ENCODE data around the gene PHF21A.

PHF21A gene

DNA sequence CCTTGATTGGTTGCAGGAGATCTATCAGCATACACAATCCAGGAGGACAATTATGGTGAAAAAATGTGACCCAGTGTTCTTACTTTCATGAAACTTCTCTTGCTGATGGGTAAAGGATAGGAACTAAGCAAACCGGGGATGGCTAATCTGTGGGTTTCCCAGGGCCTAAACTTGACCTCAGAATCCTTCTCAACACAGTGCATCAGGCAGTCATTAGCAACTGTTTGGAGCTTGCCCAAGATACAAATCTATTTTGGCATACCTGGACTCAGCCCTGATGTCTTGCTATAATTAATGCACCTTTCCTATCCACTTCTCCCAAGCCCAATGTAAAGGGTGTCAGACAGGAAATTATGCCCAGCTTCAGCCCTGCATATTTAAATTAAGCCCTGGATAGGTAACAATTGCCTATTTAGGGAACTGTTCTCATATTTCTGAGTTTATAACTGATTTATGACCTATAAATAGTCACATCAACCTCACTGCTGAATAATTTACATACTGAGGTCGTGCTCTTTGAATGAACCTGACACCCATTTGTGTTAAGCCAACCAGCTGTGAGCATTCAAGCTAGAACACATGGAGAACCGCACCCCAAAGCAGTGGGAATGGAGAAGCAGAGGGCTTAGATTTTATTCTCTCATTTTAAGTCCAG is 9.2 kb upstream of the PHF21A start:
- TF ChIP-seq GATA2 (IDR thresholded peaks at IDR 0.05; ENCODE audit: low read depth, low read length) (no peak), GATA3 (IDR thresholded peaks at IDR 0.05; ENCODE audit: low read depth, low read length) (no peak)

DNA sequence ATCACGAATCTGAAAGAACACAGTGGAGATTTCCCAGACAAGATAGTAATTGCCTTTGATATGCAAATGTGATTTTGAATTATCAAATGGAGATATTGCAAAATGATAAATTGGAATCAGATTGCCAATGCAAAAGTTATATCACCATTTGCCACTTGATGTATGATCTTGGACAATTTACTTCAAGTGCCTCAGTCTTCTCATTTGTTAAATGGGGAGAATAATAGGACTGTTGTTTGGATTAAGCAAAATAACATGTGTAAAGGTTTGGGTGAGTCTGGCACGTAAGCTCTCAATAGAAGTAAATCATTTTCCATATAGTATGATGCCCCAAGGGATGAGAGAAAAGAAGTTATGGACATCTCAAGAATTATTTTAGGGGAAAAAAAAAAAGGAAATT is 7.9 kb upstream of the PHF21A start:
- TF ChIP-seq GATA3 (IDR thresholded peaks at IDR 0.05; ENCODE audit: low read depth, low read length) (no peak), GATA2 (IDR thresholded peaks at IDR 0.05; ENCODE audit: low read depth, low read length) (no peak)

DNA sequence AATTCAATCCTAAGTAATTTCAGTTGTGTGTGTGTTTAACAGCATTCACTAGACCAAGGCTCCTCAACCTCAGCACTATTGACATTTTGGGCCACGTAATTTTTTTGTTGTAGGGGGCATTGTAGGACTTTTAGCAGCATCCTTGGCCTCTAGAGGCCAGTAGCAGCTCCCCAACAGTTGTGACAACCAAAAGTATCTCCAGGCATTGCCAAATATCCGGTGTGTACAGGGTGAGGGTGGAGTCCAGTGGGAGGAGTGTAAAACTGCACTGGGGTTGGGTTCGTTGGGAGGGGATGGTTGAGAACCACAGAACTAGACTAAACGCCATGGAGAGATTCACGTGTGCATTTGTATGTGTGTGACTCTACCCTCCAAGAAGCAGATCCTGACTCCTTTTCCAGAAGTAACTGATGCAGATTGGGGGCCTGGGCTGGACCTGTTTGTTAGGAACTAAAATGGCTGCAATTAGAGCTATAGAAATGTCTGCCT is 5.9 kb upstream of the PHF21A start:
- TF ChIP-seq GATA3 (IDR thresholded peaks at IDR 0.05; ENCODE audit: low read depth, low read length) = no peak
- TF ChIP-seq GATA2 (IDR thresholded peaks at IDR 0.05; ENCODE audit: low read depth, low read length) = no peak

DNA sequence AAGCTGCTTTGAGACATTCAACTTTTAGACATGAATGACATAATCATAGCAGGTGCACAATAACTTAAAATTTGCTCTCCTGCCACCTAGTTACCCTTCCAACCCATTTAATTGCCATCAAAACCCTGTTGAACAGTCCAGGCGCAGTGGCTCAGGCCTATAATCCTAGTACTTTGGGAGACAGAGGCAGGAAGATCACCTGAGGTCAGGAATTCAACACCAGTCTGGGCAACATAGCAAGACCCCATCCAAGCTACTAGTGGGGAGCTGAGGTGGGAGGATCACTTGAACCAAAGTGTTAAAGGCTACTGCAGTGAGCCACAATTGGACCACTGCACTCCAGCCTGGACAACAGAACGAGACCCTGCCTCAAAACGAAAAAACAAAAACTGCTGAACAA is 4.0 kb upstream of the PHF21A start:
- no peak for TF ChIP-seq GATA2 (IDR thresholded peaks at IDR 0.05; ENCODE audit: low read depth, low read length)
- no peak for TF ChIP-seq GATA3 (IDR thresholded peaks at IDR 0.05; ENCODE audit: low read depth, low read length)

DNA sequence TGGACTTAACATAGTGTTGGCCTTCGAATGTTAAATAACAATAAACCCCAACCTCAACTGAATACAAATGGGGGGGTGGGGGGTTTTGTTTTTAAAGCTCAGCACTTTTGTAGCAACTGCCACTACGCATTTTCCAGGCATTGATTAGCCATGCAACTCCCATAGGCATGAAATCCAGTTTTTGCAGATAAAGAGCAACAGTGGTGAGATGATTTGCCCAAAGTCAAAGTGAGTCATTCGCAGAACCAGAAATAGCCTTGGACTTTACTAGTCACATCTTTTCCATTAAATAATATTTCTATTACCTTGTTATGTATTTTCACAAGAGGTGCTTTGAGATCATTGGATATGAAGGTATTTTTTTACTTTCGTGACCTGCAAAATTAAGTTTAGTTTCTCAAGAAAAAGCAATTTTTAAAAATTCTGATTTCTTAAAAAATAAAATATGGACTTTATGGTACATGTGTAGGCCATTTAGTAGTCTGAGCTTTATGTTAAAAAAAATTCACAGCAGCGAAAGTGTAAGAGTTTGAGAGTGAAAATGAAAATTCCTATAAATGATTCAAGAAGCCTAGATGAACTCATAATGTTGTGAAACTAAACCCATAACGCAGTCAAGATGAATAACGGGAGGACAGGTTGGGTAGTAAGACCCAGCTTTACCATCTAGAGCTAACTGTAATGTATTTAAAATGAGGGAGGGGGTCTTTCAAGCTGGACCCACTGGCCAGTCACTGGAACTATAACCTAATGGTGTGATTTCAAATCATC is 1.9 kb upstream of the PHF21A start:
- no peak for TF ChIP-seq GATA3 (IDR thresholded peaks at IDR 0.05; ENCODE audit: low read depth, low read length)
- TF ChIP-seq GATA2 (IDR thresholded peaks at IDR 0.05; ENCODE audit: low read depth, low read length) = no peak

DNA sequence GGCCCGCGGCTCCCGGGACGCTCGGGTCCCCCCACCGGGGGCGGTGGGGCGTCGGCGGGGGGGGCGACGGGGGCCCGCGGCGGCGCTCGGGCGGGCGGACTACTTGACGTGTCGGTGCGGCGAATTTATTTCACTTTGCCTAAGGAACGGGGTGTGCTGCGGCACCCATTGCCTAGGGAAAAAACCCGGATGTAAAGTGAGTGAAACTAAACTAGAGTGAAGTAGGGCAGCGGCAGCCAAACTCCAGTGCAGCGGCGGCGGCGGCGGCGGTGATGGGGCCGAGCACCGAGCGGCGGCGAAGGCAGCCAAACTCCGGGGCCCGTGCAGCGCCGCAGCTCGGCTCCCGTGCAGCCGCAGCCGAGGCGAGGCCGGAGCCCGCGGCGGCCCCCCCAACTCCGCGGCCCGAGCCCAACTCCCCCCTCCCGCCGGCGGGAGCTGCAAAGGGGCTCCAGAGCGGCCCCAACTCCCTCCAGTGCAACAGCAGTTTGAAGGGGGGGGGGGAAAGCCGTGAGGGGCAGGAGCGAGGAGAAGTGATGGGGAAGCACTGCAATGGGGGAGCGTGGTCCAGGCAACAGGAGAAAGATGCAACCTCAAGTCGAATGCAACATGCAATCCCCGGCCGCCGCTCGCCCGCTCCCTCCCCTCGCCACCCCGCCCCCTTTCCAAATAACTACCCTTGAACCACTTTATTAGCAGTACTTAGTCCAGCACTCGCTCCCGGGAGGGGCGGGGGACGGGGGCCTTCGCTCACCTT is 647 bp upstream of the PHF21A start:
- TF ChIP-seq GATA2 (IDR thresholded peaks at IDR 0.05; ENCODE audit: low read depth, low read length) (no peak), GATA3 (IDR thresholded peaks at IDR 0.05; ENCODE audit: low read depth, low read length) (no peak)

DNA sequence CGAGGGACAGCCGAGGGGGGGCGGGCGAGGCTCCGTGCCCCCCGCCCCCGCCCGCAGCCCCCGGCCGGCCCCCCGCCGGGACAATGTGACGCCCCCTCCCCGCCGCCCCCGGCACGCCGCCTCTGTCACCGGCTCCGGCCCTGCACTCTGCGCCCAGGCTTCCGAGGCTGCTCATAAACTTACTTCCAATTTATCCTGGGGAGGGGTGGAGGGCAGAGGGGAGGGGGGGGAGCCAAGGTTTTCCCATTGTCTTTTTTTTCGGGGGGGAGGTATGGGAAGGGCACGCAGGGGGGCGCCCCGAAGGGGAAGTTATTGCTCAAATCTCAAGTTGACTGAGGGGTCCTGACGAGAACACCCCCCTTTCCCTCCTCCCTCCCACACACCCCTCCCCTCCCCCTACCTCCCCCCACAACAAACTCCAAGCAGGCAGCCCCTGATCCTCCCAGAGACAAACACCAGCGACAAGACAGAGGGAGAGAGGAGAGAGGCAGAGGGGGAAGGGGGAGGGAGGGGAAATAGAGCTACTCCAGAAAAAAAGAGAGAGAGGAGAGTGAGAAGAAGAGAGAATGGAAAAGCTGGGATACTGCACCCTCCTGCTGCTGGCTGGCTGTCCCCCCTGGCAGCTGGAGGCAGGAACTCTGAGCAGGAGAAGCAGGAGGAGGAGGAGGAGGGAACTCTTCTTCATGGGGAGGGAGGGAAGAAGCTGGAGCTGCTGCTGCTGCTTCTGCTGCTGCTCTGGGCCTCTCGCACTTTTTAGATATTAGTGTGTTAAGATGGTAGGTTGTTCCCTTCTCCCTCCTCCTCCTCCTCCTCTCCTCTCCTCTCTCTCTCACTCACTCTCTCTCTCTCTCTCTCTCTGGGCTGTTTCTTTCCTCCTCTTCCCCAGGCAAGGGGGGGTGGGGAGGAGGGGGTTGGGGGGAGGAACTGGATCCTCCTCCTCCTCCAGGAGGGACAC is 631 bp downstream of the PHF21A start:
- TF ChIP-seq GATA3 (IDR thresholded peaks at IDR 0.05; ENCODE audit: low read depth, low read length) = no peak
- TF ChIP-seq GATA2 (IDR thresholded peaks at IDR 0.05; ENCODE audit: low read depth, low read length) = no peak

DNA sequence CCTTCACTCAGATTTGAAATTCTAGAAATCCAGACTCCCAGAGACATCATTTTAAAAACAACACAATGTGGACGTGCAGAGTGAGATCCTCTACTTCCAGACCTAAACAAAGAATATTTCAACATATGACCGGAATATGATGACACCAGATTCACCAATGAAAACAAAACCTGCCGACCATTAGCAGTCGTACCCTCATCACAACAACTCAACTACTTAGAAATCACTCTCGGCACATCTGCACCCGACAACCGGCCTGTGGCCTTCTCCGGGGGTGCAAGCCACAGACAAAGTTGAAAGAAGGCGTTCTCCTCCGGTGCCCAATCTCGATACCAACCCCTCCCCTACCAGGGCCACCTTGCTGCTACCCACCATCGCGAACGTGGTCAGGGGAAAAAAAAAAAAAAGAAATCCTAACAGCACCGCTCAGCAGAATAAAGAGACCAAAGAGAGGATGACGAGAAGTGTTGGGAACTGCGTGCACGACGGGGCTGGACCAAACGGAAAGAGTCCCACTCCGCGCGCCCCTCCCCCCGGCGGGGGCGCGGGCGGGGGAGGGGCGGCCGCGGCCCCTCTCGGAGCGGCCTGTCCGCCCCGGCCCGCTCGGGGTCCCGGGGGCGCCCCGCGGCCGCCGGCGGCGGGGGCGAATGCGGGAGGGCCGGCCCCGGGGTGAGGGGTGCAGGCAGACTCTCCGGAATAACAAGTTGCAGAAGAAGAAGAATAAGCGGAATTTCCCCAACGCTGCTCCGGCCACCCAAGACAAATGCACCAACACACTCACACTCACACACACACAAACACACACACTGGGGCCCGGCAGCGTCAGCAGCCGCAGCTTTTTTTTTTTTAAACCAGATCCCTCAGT is 1.7 kb downstream of the PHF21A start:
- TF ChIP-seq GATA2 (IDR thresholded peaks at IDR 0.05; ENCODE audit: low read depth, low read length) (no peak), GATA3 (IDR thresholded peaks at IDR 0.05; ENCODE audit: low read depth, low read length) (no peak)

DNA sequence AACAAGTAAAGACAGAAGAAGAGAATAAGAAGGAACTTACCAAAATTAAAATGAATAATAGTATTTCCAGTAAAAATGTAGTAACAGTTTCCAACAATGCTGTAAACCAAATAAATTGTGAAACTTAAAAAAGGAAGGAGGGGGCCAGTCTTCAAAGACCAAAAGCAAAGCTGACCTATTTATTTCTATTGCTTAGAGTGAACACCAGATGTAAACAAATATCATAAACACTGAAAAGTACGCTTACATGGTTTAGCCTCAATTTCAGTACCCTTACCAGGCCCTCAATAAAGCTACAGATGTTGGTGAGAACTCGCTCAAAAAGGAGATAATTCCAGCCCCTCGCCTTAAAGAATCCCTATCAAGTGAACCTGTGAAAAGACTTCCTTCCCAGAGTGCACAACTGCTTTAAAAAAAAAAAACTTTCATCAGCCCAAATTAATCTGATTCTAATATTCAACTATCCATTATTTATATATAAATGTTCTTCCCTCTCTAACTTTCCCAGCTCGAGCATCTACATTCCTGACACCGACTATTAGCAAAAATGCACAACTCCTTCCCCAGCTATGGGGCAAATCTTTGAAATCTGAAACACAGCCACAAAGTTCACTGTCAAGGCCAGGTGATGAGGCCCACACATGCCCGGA is 2.4 kb downstream of the PHF21A start:
- TF ChIP-seq GATA3 (IDR thresholded peaks at IDR 0.05; ENCODE audit: low read depth, low read length) = no peak
- no peak for TF ChIP-seq GATA2 (IDR thresholded peaks at IDR 0.05; ENCODE audit: low read depth, low read length)

DNA sequence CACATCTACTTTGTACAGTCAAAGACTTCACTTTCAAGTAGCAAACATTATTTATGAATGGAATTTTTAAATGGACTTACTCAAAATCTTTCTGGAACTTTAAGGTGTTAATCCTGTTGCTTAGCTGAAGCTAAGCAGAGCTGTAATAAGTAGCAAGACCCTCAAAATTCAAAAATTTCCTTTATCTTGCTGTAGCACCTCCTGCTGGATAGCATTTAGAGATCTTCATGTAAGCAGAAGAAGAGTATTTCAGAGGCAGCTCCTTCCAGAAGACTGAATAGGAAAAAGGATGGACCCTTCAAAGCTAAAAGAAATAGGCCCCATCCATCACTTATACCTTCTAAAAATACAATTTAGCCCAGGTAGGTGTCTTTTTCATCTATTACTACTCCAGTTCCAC is 3.4 kb downstream of the PHF21A start:
- TF ChIP-seq GATA3 (IDR thresholded peaks at IDR 0.05; ENCODE audit: low read depth, low read length) (no peak), GATA2 (IDR thresholded peaks at IDR 0.05; ENCODE audit: low read depth, low read length) (no peak)

DNA sequence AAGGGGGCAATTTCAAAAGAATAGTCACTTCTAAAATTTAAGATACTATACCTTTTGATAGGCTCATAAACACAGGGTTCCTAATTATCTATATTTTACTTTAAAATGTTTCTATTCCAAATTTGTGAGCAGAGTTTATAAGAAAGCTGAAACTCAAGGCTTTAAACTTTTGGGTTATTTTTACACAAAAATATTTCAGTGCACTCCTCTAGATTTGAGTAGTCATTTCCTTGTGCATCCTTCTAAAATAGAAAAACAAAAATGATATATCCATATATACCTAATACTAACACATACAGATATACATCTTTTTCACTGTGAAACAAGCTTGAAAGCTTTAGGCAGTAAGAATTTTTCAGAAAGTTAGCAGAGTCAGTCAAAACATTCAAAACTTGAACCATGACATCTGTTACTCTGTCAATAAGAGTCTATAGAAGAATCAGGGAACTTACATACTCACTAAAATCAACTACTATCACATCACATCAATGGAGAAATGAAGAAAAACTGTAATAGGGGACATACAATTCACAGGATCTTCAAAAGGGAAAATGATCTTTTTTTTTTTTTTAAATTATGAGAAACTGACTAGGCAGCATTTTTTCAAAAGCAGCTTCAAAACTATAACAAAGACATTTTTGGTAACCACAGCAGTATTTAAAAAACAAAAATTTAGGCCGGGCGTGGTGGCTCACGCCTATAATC is 5.1 kb downstream of the PHF21A start:
- TF ChIP-seq GATA3 (IDR thresholded peaks at IDR 0.05; ENCODE audit: low read depth, low read length) (no peak), GATA2 (IDR thresholded peaks at IDR 0.05; ENCODE audit: low read depth, low read length) (no peak)

DNA sequence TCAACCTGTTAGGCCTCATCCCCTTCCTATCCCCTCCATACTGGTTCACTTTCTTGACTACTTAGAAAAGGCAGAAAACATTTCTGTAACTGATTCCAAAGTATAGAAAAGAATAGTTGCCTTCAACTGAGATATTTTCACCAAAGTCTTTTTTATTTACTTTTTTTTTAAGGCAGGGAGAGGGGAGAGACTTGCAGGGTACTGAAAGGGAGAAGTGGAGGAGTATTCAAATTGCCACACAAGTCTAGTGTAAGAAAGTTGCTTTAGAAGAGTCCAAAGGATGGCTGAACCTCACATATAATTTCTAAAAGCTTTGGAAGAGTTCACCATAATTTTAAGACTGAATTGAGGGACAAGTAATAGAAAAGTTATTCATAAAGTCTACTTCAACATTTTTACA is 6.3 kb downstream of the PHF21A start:
- TF ChIP-seq GATA3 (IDR thresholded peaks at IDR 0.05; ENCODE audit: low read depth, low read length) (no peak), GATA2 (IDR thresholded peaks at IDR 0.05; ENCODE audit: low read depth, low read length) (no peak)
